SK-N-SH treated with all-trans-retinoic acid at 6 μM for 48 hours (cell line): ENCODE results near the gene EPHX1.

Experiments used
- ARNTL ChIP-seq: fragments of 450-650 bp; formaldehyde crosslinking; IDR thresholded peaks from 2 replicates; pipeline ENCODE4 v1.5.0; 2020; ENCODE audit warnings: low read depth, mild to moderate bottlenecking, moderate library complexity, borderline replicate concordance
- BACH2 ChIP-seq: fragments of 250-450 bp; sonication (Bioruptor Pico); IDR thresholded peaks from 2 replicates; pipeline ENCODE4 v1.9.0; 2021; ENCODE audit warnings: mild to moderate bottlenecking, borderline replicate concordance
- GLIS3 ChIP-seq: fragments of 250-450 bp; sonication (Bioruptor Pico); IDR thresholded peaks from 2 replicates; pipeline ENCODE4 v1.5.0; 2020; ENCODE audit warnings: mild to moderate bottlenecking, moderate library complexity
- PPARA ChIP-seq: fragments of 250-450 bp; sonication (Bioruptor Pico); IDR thresholded peaks from 2 replicates; pipeline ENCODE4 v1.5.0; 2020; ENCODE audit warnings: mild to moderate bottlenecking, borderline replicate concordance
- ZC3H10 ChIP-seq: fragments of 250-450 bp; sonication (Bioruptor Pico); IDR thresholded peaks from 2 replicates; pipeline ENCODE4 v1.5.1; 2021; ENCODE audit warnings: mild to moderate bottlenecking, moderate library complexity
- ZFP3 ChIP-seq: fragments of 250-450 bp; sonication (Bioruptor Pico); IDR thresholded peaks from 2 replicates; pipeline ENCODE4 v1.5.0; 2020; ENCODE audit warnings: mild to moderate bottlenecking, moderate library complexity
- ZFP30 ChIP-seq: fragments of 450-650 bp; formaldehyde crosslinking; IDR thresholded peaks from 2 replicates; pipeline ENCODE4 v1.5.0; 2022; ENCODE audit warnings: mild to moderate bottlenecking, moderate library complexity
- ZNF70 ChIP-seq: fragments of 450-650 bp; formaldehyde crosslinking; IDR thresholded peaks from 2 replicates; pipeline ENCODE4 v1.5.0; 2020; ENCODE audit warnings: mild to moderate bottlenecking, moderate library complexity
- ZNF8 ChIP-seq: fragments of 450-650 bp; formaldehyde crosslinking; IDR thresholded peaks from 2 replicates; pipeline ENCODE4 v1.5.0; 2020; ENCODE audit warnings: mild to moderate bottlenecking, moderate library complexity
- TF ChIP-seq, protein P1 (sequence below): fragments of 250-450 bp; sonication (Bioruptor Pico); IDR thresholded peaks from 2 replicates; pipeline ENCODE4 v1.8.0; 2020; ENCODE audit warnings: mild to moderate bottlenecking, moderate library complexity, borderline replicate concordance
- TF ChIP-seq, protein P2 (sequence below): fragments of 250-450 bp; sonication (Bioruptor Pico); IDR thresholded peaks from 2 replicates; pipeline ENCODE4 v1.8.0; 2021; ENCODE audit warnings: low read depth, mild to moderate bottlenecking, moderate library complexity, borderline replicate concordance

DNA sequence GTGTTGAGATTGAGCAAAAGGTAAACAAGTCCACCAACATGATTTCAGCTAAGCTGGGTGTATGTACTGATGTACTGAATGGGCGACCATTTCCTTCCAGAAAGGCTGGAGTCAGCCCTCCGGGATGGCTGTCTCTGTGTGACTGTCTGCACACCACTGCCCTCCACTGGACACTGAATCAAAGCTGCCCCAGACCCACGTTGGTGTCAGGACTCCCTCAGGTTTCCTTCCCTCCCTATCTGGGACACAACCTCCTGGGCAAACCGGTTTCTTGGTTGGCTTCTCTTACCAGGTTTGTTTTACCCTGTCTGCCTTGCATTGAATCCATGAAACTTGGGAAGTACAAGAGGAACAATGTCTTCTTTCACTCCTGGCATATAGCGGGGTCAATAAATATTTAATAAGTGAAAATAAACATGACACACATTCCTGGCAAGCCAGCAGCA is 37.6 kb upstream of the EPHX1 start:
- no peak for TF ChIP-seq ZNF70 (CRISPR knock-in tag)
- TF ChIP-seq, protein P1, sequence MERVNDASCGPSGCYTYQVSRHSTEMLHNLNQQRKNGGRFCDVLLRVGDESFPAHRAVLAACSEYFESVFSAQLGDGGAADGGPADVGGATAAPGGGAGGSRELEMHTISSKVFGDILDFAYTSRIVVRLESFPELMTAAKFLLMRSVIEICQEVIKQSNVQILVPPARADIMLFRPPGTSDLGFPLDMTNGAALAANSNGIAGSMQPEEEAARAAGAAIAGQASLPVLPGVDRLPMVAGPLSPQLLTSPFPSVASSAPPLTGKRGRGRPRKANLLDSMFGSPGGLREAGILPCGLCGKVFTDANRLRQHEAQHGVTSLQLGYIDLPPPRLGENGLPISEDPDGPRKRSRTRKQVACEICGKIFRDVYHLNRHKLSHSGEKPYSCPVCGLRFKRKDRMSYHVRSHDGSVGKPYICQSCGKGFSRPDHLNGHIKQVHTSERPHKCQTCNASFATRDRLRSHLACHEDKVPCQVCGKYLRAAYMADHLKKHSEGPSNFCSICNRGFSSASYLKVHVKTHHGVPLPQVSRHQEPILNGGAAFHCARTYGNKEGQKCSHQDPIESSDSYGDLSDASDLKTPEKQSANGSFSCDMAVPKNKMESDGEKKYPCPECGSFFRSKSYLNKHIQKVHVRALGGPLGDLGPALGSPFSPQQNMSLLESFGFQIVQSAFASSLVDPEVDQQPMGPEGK (CRISPR knock-in tag): no peak
- no peak for TF ChIP-seq ZNF8 (CRISPR knock-in tag)
- TF ChIP-seq ARNTL (CRISPR knock-in tag): no peak
- TF ChIP-seq ZC3H10 (CRISPR knock-in tag): no peak
- no peak for TF ChIP-seq BACH2
- no peak for TF ChIP-seq ZFP3 (CRISPR knock-in tag)
- TF ChIP-seq PPARA: no peak
- TF ChIP-seq, protein P2, sequence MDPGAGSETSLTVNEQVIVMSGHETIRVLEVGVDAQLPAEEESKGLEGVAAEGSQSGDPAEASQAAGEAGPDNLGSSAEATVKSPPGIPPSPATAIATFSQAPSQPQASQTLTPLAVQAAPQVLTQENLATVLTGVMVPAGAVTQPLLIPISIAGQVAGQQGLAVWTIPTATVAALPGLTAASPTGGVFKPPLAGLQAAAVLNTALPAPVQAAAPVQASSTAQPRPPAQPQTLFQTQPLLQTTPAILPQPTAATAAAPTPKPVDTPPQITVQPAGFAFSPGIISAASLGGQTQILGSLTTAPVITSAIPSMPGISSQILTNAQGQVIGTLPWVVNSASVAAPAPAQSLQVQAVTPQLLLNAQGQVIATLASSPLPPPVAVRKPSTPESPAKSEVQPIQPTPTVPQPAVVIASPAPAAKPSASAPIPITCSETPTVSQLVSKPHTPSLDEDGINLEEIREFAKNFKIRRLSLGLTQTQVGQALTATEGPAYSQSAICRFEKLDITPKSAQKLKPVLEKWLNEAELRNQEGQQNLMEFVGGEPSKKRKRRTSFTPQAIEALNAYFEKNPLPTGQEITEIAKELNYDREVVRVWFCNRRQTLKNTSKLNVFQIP (CRISPR knock-in tag): no peak
- no peak for TF ChIP-seq GLIS3
- TF ChIP-seq ZFP30 (CRISPR knock-in tag): no peak
